HG03280 (cell line): ENCODE results near the gene UNC13B.

Experiments used
- ATAC-seq: cut with Tn5 transposase; IDR thresholded peaks from one replicate; pipeline ENCODE4 v1.9.1; 2021; ENCODE audit warnings: mild to moderate bottlenecking, moderate library complexity; ENCODE audit not compliant: unreplicated experiment

Gene UNC13B

GRCh38 chr9:35415402-35416097 is 253.7 kb downstream of the UNC13B start:
- no peak for ATAC-seq

- ATAC-seq = no peak
Observed at GRCh38 chr9:35416098-35416427, 254.3 kb downstream of the UNC13B start.

- ATAC-seq = no peak
Observed at GRCh38 chr9:35422346-35422745, 260.5 kb downstream of the UNC13B start.

- ATAC-seq = no peak
Observed at GRCh38 chr9:35422753-35423152, 260.9 kb downstream of the UNC13B start.

GRCh38 chr9:35423499-35423898 is 261.7 kb downstream of the UNC13B start:
- no peak for ATAC-seq

- ATAC-seq = no peak
Observed at GRCh38 chr9:35424356-35425352, 262.8 kb downstream of the UNC13B start.

- no peak for ATAC-seq
Observed at GRCh38 chr9:35426627-35427026, 264.8 kb downstream of the UNC13B start.

- ATAC-seq = no peak
Observed at GRCh38 chr9:35431467-35431866, 269.7 kb downstream of the UNC13B start.

- no peak for ATAC-seq
Observed at GRCh38 chr9:35432076-35432475, 270.3 kb downstream of the UNC13B start.

GRCh38 chr9:35436933-35437332 is 275.1 kb downstream of the UNC13B start:
- no peak for ATAC-seq

- ATAC-seq = no peak
Observed at GRCh38 chr9:35446012-35446411, 284.2 kb downstream of the UNC13B start.

GRCh38 chr9:35448496-35448895 is 286.7 kb downstream of the UNC13B start:
- ATAC-seq = no peak

GRCh38 chr9:35452481-35452880 is 290.7 kb downstream of the UNC13B start:
- no peak for ATAC-seq

- ATAC-seq = no peak
Observed at GRCh38 chr9:35453786-35454185, 292.0 kb downstream of the UNC13B start.
